HCT116 (cell line): ENCODE measurements around the gene LMBRD1. TPM values are rescaled to one million over a fixed set of nuclear protein-coding genes. Genes with fewer than 3 reads are reported as not detected.

Experiments
- ATAC-seq: fragments of 200-7000 bp; cut with Tn5 transposase; 2 replicates; pipeline ENCODE4 v1.9.1; 2020; ENCODE audit warnings: mild to moderate bottlenecking, moderate library complexity
- BruUV-seq: library from RNA; stranded (reverse); fragments of 400-500 nt; replicated peaks from 2 replicates; lab custom pipeline; 2021; lab: Mats Ljungman, UMichigan
- CTCF ChIA-PET: fragments of 300-600 bp; sonication (Branson Sonifier 250); formaldehyde crosslinking; loops from one replicate; lab custom pipeline; 2021; ENCODE audit warnings: antibody characterized with exemption; lab: Charles Lee
- POLR2A ChIA-PET: fragments of 300-600, 350-600 bp; sonication (Branson Sonifier 250); formaldehyde crosslinking; loops from one replicate; lab custom pipeline; 2021; ENCODE audit warnings: antibody characterized with exemption; lab: Charles Lee
- RAD21 ChIA-PET, 2 experiments: fragments of 300-600 bp; sonication (Branson Sonifier 250); formaldehyde crosslinking; loops; one replicate each; lab custom pipeline; 2023; ENCODE audit warnings: low total read pairs in 2 of 2; ENCODE audit not compliant: uncharacterized antibody in 2 of 2, unreplicated experiment in 2 of 2, low non-redundant PET in 1 of 2; lab: Charles Lee
- DNase-seq: peaks from one replicate; pipeline ENCODE4 v3.0.0-alpha.2; 2010; ENCODE audit warnings: low read depth, low spot score
- H2AFZ ChIP-seq: fragments of 200-600 bp; shearing (Covaris generic), sonication (generic); 2 replicates; pipeline ENCODE4 v1.6.1; 2017; ENCODE audit warnings: low read depth, mixed run types, mixed read lengths, antibody characterized with exemption, low read length; ENCODE audit not compliant: poor library complexity, severe bottlenecking
- H3K27ac ChIP-seq: 2 replicates; pipeline ENCODE4 v1.5.1; 2012; ENCODE audit warnings: low read depth, low read length
- H3K27me3 ChIP-seq: fragments of 200-600 bp; sonication (generic); 2 replicates; pipeline ENCODE4 v1.6.1; 2016; ENCODE audit warnings: mixed run types, low read length, mixed read lengths; ENCODE audit not compliant: insufficient read depth
- H3K36me3 ChIP-seq, 2 experiments: fragments of 200-500 bp in 1 of 2; fragments of 200-600 bp in 1 of 2; sonication (Bioruptor generic) in 1 of 2; sonication (generic) in 1 of 2; 2 replicates each; pipeline versions ENCODE4 v1.5.1 to v1.6.1; 2014 to 2016; ENCODE audit warnings: low read length in 2 of 2, inconsistent platforms in 1 of 2, mixed read lengths in 1 of 2, mixed run types in 1 of 2; ENCODE audit not compliant: insufficient read depth in 2 of 2, control insufficient read depth in 1 of 2
- H3K4me1 ChIP-seq, 2 experiments: fragments of 200-600 bp in 1 of 2; sonication (generic) in 1 of 2; 2 replicates each; pipeline versions ENCODE4 v1.5.1 to v1.6.1; 2012 to 2017; ENCODE audit warnings: low read length in 2 of 2, inconsistent platforms in 1 of 2, mild to moderate bottlenecking in 1 of 2, mixed read lengths in 1 of 2, mixed run types in 1 of 2, moderate library complexity in 1 of 2; ENCODE audit not compliant: insufficient read depth in 2 of 2, control insufficient read depth in 1 of 2
- H3K4me2 ChIP-seq: fragments of 200-600 bp; sonication (generic); 2 replicates; pipeline ENCODE4 v1.6.1; 2017; ENCODE audit warnings: mixed run types, low read length, mixed read lengths
- H3K4me3 ChIP-seq, 2 experiments: fragments of 200-600 bp in 1 of 2; sonication (generic) in 1 of 2; replicated peaks in 1 of 2; 2 replicates each; pipeline ENCODE4 v1.5.1; 2011 to 2016; ENCODE audit warnings: low read length in 2 of 2, control low read depth in 1 of 2, low read depth in 1 of 2, mild to moderate bottlenecking in 1 of 2, mixed read lengths in 1 of 2, mixed run types in 1 of 2
- H3K79me2 ChIP-seq: fragments of 200-600 bp; sonication (generic); 2 replicates; pipeline ENCODE4 v1.6.1; 2017; ENCODE audit warnings: mild to moderate bottlenecking, mixed run types, low read length, moderate library complexity, mixed read lengths; ENCODE audit not compliant: insufficient read depth
- H3K9ac ChIP-seq: fragments of 200-600 bp; sonication (generic); 2 replicates; pipeline ENCODE4 v1.6.1; 2016; ENCODE audit warnings: low read length, mixed read lengths
- H3K9me2 ChIP-seq: fragments of 200-600 bp; sonication (generic), shearing (Covaris generic); 2 replicates; pipeline ENCODE4 v1.6.1; 2017; ENCODE audit warnings: mixed run types, mild to moderate bottlenecking, moderate library complexity; ENCODE audit not compliant: insufficient read depth
- H3K9me3 ChIP-seq, 2 experiments: fragments of 200-500 bp in 1 of 2; fragments of 200-600 bp in 1 of 2; sonication (Bioruptor generic) in 1 of 2; sonication (generic) in 1 of 2; 2 replicates each; pipeline ENCODE4 v1.6.1; 2014 to 2017; ENCODE audit warnings: low read length in 2 of 2, mixed read lengths in 2 of 2, inconsistent platforms in 1 of 2, low read depth in 1 of 2, mild to moderate bottlenecking in 1 of 2, mixed run types in 1 of 2, moderate library complexity in 1 of 2; ENCODE audit not compliant: control insufficient read depth in 1 of 2, insufficient read depth in 1 of 2
- H4K20me1 ChIP-seq: fragments of 200-600 bp; sonication (generic), shearing (Covaris generic); 2 replicates; pipeline ENCODE4 v1.6.1; 2017; ENCODE audit warnings: mixed run types, mild to moderate bottlenecking, moderate library complexity; ENCODE audit not compliant: insufficient read depth
- CBX3 ChIP-seq: IDR thresholded peaks from 2 replicates; pipeline ENCODE4 v1.6.1; 2012; ENCODE audit warnings: low read depth
- CEBPB ChIP-seq: IDR thresholded peaks from 2 replicates; pipeline ENCODE4 v1.6.1; 2012; ENCODE audit warnings: low read depth
- EGR1 ChIP-seq: IDR thresholded peaks from 2 replicates; pipeline ENCODE4 v1.6.1; 2012; ENCODE audit warnings: low read depth
- ELF1 ChIP-seq: IDR thresholded peaks from 2 replicates; pipeline ENCODE4 v1.6.1; 2012; ENCODE audit warnings: low read depth, borderline replicate concordance
- EZH2 ChIP-seq: fragments of 200-600 bp; sonication (generic); IDR thresholded peaks from 2 replicates; pipeline ENCODE4 v1.6.1; 2017; ENCODE audit warnings: antibody characterized with exemption, mixed run types
- POLR2AphosphoS5 ChIP-seq: IDR thresholded peaks from 2 replicates; pipeline ENCODE4 v1.6.1; 2011; ENCODE audit warnings: mild to moderate bottlenecking, low read depth, low read length, moderate library complexity
- RAD21 ChIP-seq: IDR thresholded peaks from 2 replicates; pipeline ENCODE4 v1.6.1; 2012; ENCODE audit warnings: low read depth, mild to moderate bottlenecking
- REST ChIP-seq: IDR thresholded peaks from 2 replicates; pipeline ENCODE4 v1.6.1; 2012; ENCODE audit warnings: low read depth
- SIN3A ChIP-seq: IDR thresholded peaks from 2 replicates; pipeline ENCODE4 v1.6.1; 2012; ENCODE audit warnings: low read depth
- SP1 ChIP-seq: IDR thresholded peaks from 2 replicates; pipeline ENCODE4 v1.6.1; 2012; ENCODE audit warnings: low read depth
- SRF ChIP-seq: IDR thresholded peaks from 2 replicates; pipeline ENCODE4 v1.6.1; 2012; ENCODE audit warnings: low read depth
- TCF7L2 ChIP-seq: IDR thresholded peaks from 2 replicates; pipeline ENCODE4 v1.7.0; 2011; ENCODE audit warnings: borderline replicate concordance, inconsistent platforms; ENCODE audit not compliant: insufficient read depth, insufficient read length; ENCODE audit errors: extremely low read depth
- YY1 ChIP-seq: IDR thresholded peaks from 2 replicates; pipeline ENCODE4 v1.6.1; 2011; ENCODE audit warnings: low read length, low read depth, moderate library complexity, mild to moderate bottlenecking; ENCODE audit not compliant: insufficient replicate concordance; ENCODE audit errors: extremely low read depth
- ZFX ChIP-seq: fragments of 450-650 bp; IDR thresholded peaks from 2 replicates; pipeline ENCODE4 v1.6.1; 2017
- intact Hi-C: fragments of 100-400 bp; cut with micrococcal nuclease; formaldehyde crosslinking; loops from 2 replicates; pipeline ENCODE4 v1.10.0; 2022
- total RNA-seq: library from RNA; stranded (reverse); gene quantifications from one replicate; pipeline ENCODE4 v1.2.1, GENCODE V29; 2021; ENCODE audit not compliant: unreplicated experiment
- TF ChIP-seq, protein P1 (sequence below): IDR thresholded peaks from 2 replicates; pipeline ENCODE4 v1.6.1; 2011; ENCODE audit warnings: mild to moderate bottlenecking, low read length, moderate library complexity; ENCODE audit not compliant: insufficient replicate concordance; ENCODE audit errors: extremely low read depth

The LMBRD1 gene
- total RNA-seq, 1 experiment from 2014 or later = 11.9 TPM

DNA sequence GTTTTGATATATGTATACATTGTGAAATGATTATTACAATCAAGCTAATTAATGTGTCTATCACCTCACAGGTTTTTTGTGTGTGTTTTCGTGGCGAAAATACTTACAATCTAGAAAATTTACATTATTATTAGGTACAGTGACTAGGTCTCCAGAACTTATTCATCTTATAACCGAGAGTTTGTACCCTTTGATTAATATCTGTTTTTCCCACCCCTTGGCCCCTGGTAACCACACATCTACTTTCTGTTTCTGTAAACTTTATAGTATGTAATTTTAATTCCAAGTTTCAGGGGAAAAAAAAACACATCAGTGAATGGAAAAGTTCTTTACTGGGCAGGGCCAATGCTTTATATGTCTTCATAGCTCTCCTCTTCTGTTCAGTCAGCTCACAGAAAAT, 131.4 kb downstream of the LMBRD1 start:
- Histone ChIP-seq H4K20me1 (no peaks in the 10 kb centered on the region), H3K27me3 (peaks cover 10% of the 10 kb centered on the region; the same call in 1 of the 2 replicates), H3K27ac (no peak overlapping the region), H3K4me2 (no peak overlapping the region), H3K79me2 (no peaks in the 10 kb centered on the region), H3K9ac (no peak overlapping the region), H3K4me3 (no peak overlapping the region), H3K4me1 (no peaks in the 10 kb centered on the region), H3K36me3 (no peaks in the 10 kb centered on the region), H3K9me3 (no peaks in the 10 kb centered on the region), H2AFZ (no peak overlapping the region), H3K9me2 (no peaks in the 10 kb centered on the region)
- RAD21 ChIA-PET = no interaction called here
- BruUV-seq = no TSS peak
- no peak for ATAC-seq
- CTCF ChIA-PET = no interaction called here
- POLR2A ChIA-PET = no interaction called here
- TF ChIP-seq ELF1 = no peak
- TF ChIP-seq YY1 = no peak
- TF ChIP-seq REST = no peak
- TF ChIP-seq TCF7L2 = no peak
- TF ChIP-seq SIN3A = no peak
- no peak for TF ChIP-seq CBX3
- TF ChIP-seq ZFX = no peak
- no peak for TF ChIP-seq POLR2AphosphoS5
- TF ChIP-seq EZH2 = no peak
- TF ChIP-seq, protein P1, sequence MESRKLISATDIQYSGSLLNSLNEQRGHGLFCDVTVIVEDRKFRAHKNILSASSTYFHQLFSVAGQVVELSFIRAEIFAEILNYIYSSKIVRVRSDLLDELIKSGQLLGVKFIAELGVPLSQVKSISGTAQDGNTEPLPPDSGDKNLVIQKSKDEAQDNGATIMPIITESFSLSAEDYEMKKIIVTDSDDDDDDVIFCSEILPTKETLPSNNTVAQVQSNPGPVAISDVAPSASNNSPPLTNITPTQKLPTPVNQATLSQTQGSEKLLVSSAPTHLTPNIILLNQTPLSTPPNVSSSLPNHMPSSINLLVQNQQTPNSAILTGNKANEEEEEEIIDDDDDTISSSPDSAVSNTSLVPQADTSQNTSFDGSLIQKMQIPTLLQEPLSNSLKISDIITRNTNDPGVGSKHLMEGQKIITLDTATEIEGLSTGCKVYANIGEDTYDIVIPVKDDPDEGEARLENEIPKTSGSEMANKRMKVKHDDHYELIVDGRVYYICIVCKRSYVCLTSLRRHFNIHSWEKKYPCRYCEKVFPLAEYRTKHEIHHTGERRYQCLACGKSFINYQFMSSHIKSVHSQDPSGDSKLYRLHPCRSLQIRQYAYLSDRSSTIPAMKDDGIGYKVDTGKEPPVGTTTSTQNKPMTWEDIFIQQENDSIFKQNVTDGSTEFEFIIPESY = no peak
- TF ChIP-seq CEBPB = no peak
- no peak for TF ChIP-seq RAD21
- TF ChIP-seq SRF = no peak
- no peak for TF ChIP-seq EGR1
- no peak for TF ChIP-seq SP1
- no peak for DNase-seq
- intact Hi-C loops = no loop called here
